ENCODE results near the gene NEMP2. TPM values are rescaled to one million over a fixed set of nuclear protein-coding genes. Genes with fewer than 3 reads are reported as not detected.

NEMP2 gene
- total and polyA plus RNA-seq, 2 of the 8 experiments (the other 6 are each of a cell fraction or from before 2014, with no cell fraction given), result 3.1 to 5.3 TPM

DNA sequence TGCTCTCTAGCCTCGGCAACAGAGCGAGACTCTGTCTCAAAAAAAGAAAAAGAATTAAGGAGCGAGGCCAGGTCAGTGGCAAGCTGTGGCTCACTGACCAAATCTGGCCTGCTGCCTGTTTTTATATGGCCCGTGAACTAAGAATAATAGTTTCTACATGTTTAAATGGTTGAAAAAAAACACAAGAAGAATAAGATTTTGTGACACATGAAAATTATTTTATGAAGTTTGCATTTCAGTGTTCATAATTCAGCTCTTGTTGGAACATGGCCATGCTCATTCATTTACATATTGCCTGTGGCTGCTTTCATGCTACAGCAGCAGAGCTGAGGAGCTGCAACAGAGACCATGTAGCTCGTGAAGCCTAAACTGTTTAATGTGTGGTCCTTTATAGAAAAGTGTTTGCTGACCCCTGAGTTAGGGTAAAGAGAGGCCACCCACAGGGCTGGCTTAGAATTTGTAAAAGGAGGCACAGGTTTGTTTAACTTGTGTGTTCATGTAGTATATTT is 66.9 kb downstream of the NEMP2 start (continued):
- TF ChIP-seq, protein P1, sequence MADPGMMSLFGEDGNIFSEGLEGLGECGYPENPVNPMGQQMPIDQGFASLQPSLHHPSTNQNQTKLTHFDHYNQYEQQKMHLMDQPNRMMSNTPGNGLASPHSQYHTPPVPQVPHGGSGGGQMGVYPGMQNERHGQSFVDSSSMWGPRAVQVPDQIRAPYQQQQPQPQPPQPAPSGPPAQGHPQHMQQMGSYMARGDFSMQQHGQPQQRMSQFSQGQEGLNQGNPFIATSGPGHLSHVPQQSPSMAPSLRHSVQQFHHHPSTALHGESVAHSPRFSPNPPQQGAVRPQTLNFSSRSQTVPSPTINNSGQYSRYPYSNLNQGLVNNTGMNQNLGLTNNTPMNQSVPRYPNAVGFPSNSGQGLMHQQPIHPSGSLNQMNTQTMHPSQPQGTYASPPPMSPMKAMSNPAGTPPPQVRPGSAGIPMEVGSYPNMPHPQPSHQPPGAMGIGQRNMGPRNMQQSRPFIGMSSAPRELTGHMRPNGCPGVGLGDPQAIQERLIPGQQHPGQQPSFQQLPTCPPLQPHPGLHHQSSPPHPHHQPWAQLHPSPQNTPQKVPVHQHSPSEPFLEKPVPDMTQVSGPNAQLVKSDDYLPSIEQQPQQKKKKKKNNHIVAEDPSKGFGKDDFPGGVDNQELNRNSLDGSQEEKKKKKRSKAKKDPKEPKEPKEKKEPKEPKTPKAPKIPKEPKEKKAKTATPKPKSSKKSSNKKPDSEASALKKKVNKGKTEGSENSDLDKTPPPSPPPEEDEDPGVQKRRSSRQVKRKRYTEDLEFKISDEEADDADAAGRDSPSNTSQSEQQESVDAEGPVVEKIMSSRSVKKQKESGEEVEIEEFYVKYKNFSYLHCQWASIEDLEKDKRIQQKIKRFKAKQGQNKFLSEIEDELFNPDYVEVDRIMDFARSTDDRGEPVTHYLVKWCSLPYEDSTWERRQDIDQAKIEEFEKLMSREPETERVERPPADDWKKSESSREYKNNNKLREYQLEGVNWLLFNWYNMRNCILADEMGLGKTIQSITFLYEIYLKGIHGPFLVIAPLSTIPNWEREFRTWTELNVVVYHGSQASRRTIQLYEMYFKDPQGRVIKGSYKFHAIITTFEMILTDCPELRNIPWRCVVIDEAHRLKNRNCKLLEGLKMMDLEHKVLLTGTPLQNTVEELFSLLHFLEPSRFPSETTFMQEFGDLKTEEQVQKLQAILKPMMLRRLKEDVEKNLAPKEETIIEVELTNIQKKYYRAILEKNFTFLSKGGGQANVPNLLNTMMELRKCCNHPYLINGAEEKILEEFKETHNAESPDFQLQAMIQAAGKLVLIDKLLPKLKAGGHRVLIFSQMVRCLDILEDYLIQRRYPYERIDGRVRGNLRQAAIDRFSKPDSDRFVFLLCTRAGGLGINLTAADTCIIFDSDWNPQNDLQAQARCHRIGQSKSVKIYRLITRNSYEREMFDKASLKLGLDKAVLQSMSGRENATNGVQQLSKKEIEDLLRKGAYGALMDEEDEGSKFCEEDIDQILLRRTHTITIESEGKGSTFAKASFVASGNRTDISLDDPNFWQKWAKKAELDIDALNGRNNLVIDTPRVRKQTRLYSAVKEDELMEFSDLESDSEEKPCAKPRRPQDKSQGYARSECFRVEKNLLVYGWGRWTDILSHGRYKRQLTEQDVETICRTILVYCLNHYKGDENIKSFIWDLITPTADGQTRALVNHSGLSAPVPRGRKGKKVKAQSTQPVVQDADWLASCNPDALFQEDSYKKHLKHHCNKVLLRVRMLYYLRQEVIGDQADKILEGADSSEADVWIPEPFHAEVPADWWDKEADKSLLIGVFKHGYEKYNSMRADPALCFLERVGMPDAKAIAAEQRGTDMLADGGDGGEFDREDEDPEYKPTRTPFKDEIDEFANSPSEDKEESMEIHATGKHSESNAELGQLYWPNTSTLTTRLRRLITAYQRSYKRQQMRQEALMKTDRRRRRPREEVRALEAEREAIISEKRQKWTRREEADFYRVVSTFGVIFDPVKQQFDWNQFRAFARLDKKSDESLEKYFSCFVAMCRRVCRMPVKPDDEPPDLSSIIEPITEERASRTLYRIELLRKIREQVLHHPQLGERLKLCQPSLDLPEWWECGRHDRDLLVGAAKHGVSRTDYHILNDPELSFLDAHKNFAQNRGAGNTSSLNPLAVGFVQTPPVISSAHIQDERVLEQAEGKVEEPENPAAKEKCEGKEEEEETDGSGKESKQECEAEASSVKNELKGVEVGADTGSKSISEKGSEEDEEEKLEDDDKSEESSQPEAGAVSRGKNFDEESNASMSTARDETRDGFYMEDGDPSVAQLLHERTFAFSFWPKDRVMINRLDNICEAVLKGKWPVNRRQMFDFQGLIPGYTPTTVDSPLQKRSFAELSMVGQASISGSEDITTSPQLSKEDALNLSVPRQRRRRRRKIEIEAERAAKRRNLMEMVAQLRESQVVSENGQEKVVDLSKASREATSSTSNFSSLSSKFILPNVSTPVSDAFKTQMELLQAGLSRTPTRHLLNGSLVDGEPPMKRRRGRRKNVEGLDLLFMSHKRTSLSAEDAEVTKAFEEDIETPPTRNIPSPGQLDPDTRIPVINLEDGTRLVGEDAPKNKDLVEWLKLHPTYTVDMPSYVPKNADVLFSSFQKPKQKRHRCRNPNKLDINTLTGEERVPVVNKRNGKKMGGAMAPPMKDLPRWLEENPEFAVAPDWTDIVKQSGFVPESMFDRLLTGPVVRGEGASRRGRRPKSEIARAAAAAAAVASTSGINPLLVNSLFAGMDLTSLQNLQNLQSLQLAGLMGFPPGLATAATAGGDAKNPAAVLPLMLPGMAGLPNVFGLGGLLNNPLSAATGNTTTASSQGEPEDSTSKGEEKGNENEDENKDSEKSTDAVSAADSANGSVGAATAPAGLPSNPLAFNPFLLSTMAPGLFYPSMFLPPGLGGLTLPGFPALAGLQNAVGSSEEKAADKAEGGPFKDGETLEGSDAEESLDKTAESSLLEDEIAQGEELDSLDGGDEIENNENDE (IDR thresholded peaks at IDR 0.05; ENCODE audit: insufficient replicate concordance, low read length), result no peak
- TF ChIP-seq CHD1 (IDR thresholded peaks at IDR 0.05; ENCODE audit: low read depth, low read length), result no peak
- TF ChIP-seq TAF1 (IDR thresholded peaks at IDR 0.05; ENCODE audit: low read depth, low read length), result no peak
- no peak for TF ChIP-seq RBBP5 (IDR thresholded peaks at IDR 0.05; ENCODE audit: borderline replicate concordance, low read depth, low read length)
- no peak for TF ChIP-seq CREB1 (IDR thresholded peaks at IDR 0.05)
- no peak for TF ChIP-seq SIRT6 (IDR thresholded peaks at IDR 0.05; ENCODE audit: low read length)
- TF ChIP-seq BACH1 (IDR thresholded peaks at IDR 0.05; ENCODE audit: low read length), result no peak
- no peak for TF ChIP-seq SIN3A (conservative IDR thresholded peaks at IDR 0.05 in 1 of 2, IDR thresholded peaks at IDR 0.05 in 1 of 2; ENCODE audit: low read depth in 1 of 2, low read length in 2 of 2)
- TF ChIP-seq TEAD4 (IDR thresholded peaks at IDR 0.05; ENCODE audit: low read depth, low read length), result no peak
- no peak for TF ChIP-seq EP300 (IDR thresholded peaks at IDR 0.05; ENCODE audit: borderline replicate concordance in 1 of 2, low read depth in 2 of 2, low read length in 2 of 2)
- no peak for TF ChIP-seq NANOG (IDR thresholded peaks at IDR 0.05; ENCODE audit: insufficient read depth, low read depth, low read length, poor library complexity, severe bottlenecking)
- no peak for TF ChIP-seq CHD2 (IDR thresholded peaks at IDR 0.05; ENCODE audit: low read length)

All from H1 (cell line).